Stimulated activated CD4-positive, alpha-beta T cell treated with anti-CD3 and anti-CD28 coated beads, Interleukin-4, amount 100 ng/mL, for 4 hours (primary cell): Measurements from ENCODE around the gene RFX4.
"Not testable (repeated sequence)": the region's sequence is repeated elsewhere in the genome, so short reads cannot be mapped to it uniquely, and the experiment has no call there.

Source experiments
- DNase-seq, 2 experiments: peaks; one replicate each; pipeline ENCODE4 v3.0.0-alpha.2; 2020

Gene RFX4

DNA sequence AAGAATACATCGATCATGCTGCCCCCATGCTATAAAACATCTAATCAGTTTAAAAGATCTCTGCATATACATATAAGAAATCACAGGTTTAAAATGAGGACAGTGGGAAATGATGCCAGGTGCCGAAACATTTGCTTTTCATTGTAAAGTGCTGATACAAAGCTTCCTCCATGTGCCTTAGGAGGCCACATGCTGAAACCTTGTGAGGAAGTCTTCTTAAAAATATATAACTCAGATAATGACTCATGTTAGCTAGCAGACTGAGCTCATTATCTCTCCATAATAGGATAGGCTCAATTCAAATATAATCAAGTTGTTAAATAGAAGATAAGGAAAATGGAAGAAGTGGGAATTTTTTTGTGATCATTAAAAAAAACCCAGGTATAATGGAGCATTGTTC lies 65.9 kb downstream of the RFX4 start:
- no peak for DNase-seq

DNA sequence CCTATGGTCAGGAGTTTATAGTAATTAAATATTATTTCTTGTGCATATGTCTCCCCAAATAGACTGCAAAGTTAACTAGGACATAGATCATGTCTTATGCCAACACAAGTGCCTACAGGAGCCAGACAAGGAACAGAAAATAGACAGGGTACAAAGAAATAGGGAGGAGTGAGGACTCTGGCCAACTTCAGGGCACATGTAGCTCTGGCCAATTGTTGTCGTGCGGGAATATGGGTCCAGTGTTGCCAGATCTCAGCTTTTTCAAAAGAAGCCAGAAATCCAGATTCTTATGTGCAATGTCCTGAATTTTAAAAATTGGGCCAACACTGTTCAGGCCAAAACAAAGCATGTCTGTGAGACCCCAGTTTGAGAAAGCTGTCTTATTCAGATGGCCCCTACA lies 68.7 kb downstream of the RFX4 start:
- no peak for DNase-seq

DNA sequence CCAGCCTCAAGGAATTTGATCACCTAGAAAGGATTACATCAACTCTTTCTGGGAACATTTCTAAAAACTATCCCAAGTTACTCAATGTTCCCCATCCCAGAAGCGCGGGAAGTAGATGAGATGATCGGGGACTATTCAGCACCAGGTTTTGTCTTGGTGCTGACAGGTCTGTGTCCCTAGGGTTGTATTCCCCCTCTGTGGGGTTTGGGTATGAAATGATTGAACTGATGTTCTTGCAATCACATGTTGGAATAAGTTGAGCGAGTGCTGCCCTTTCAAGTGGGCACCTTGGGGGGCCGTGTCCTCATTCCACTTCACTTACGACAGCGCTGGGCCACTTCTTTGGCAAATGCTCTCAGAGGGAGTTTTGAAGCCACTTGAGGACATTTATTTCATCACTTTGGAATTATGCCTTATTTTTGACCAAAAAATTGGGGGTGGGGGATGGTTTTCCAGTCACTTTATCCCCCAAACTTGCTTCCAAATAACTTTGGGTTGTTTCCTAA lies 69.8 kb downstream of the RFX4 start:
- DNase-seq = no peak

DNA sequence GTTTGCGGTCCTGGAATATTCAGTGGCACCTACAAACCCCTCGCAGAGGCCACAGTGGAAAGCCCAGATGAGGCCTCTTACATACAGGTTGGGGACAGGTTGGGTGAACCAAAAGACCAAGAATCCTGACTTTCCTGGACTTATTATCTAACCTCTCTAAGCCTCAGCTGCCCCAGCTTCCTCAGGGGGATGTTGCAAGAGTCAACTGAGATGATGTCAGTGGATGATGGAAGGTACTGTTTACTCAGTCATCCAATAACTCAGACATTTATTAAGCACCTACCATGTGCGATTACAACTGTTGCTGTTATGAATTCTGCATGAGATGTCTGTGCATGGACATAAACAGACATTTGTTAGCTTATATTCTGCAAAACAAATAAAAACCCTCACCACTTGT lies 72.8 kb downstream of the RFX4 start:
- no peak for DNase-seq

DNA sequence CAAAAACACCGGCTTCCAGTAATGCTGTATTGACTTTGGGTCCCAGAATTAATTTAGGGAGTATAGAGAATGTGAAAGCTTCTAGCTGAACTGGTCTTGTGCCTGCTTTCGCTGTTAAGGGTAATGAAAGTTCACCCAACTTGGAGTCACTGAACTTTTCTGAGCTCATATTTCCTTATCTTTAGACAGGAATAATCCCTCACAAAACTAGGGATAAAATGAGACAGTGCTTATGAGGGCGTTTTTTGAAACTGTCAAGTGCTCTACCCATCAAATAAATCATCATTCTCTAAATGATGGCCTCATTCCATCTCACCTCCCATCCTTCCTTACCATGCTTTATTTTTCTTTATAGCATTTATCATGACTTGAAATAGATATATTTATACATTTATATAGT lies 74.7 kb downstream of the RFX4 start:
- DNase-seq = no peak

DNA sequence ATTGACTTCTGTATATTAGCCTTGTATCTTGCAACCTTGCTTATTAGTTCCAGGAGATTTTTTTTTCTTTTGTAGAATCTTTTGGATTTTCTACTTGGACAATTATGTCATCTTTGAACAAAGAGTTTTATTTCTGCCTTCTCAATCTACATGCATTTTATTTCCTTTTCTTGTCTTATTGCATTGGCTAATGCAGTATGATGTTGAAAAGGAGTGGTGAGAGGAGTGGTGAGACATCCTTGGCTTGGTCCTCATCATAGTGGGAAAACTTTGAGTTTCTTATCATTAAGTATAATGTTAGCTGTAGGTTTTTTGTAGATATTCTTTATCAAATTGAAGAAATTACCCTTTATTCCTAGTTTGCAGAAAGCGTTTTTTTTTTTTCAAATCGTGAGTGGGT lies 80.6 kb downstream of the RFX4 start:
- no peak for DNase-seq

DNA sequence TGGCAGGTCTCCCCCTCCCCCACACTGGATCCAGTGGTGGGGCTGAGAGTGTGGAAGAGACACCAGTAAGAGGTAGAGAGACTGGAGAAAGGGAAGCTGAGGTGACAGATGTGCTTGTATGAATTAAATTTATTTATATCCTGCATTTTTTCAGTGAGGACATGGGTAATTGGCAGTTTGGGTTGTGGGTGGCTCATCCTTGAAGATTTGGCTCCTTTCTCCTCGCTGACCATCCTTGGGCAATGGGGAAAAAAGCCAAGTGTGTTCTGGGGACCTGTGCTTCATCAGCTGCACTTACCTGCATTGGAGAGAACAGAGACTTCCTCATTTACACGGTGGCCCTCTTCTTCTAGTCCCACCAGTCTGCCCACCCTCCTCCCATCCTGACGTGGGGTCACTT lies 86.4 kb downstream of the RFX4 start:
- DNase-seq = no peak

DNA sequence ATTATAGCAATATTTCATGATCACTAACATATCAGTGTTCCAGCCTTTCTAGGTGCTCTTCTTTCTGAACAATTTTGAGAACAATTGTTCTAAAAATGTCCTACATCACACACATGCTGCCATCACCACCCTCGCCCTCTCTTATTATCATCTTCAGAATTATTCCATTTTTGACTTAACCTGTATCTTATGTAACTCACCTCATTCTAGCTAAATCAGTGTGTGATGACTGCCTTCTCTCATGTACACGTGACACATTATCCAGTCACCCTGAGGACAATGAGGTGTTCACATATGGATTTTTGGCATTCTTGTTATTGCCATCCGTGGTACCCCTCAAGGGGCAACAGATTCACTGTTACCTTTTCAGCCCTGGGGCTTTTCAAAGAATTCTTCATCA lies 87.3 kb downstream of the RFX4 start:
- no peak for DNase-seq

DNA sequence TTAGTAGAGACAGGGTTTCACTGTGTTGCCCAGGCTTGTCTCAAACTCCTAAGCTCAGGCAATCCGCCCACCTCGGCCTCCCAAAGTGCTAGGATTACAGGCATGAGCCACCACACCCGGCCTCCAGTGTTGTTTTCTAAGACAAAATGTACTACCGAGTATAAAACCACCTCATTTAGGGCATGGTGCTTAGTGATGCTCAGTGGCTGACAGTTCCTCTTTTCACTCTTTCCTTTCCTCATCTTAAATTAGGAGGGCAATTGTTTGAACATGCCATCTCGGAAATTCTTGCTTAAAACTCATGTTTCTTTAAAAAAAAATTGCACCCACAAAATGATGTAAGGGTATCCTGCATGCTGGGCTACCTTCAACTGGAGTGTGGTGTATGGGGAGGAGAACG lies 89.0 kb downstream of the RFX4 start:
- no peak for DNase-seq

DNA sequence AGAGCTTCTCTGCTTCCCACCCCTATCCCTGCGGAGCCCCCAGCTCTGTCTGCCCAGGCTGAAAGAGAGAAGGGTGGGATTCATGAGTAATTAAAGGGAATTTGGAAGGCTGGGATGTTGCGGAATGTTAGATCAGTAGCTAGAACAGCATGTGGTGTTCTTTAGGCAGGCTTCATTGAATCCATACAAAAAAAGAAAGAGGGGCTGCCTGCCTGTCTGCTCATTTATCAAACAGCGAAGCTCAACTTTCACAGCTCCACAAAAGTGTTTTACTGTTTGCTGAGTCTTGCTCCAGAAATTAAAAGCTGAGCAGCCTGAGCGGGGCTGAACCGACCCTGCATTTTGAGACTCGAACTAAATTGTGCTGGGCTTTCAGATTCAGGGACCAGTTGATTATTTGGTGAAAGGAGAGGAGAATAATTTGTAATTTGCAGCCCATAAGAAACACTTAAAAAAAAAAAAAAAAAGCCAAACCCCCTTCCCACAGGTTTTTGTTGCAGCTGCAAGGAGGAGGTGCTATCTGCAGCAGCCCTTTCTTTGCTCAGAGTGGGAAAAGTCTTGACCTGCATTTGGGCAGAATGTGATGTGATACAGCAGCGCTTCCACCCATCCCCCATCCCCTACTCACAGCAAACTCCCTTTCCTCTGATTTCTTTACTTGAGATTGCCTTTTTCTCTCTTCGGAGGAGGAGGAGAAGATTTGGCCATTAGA lies 89.7 kb downstream of the RFX4 start:
- DNase-seq = no peak

DNA sequence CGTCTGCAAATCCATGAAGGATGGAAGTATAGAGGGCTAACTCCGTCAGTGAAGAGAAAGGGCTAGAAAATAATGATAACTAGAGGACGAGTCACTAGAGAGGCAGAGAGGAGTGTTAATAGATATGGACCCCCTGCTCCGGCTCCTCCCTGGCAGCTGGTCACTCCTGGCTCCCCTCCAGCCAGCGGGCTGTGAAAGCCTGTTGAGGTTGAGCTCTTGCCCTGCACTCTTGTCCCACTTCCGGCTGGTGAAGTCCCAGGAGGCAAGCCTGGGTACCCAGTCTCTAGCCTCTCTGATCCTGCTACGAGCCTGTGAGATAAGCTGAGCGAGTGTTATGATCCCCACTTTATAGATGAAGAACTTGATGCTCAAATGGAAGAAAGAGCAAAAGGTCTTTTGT lies 90.3 kb downstream of the RFX4 start:
- DNase-seq = no peak

DNA sequence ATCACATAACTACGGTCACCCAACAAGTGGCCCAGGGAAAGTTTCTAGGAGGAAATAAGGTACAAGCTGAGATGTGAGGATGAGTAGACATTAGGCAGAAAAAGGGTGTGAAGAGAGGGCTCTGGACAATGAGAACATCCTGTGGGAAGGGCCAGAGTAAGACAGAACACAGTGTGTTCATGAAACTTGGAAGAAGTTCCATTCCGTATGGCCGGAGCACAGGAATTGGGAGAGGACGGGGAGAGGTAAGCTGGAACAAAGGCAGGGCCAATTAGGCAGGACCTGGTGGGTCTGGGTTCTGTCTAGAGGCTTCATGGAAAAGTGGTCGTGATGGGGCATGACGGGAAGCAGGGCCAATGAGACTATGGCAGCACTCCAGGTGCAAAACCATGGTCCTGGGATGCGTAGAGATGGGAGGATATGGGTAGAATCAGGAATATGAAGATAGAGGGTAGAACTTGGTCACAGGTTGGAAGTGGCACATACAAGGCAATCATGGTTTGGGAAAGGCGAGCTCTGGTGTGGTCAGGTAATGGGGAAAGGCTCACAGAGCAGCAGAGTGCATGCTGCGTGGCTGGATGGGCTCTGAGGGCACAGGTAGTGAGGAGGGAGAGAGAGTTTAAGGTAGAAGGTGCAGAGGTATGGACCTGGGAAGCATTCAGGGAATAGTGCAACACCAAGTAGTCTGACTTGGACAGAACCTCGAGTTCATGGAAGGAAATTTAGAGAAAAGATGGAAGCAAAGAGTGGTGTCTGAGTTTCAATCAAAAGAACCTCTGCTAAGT lies 93.0 kb downstream of the RFX4 start:
- no peak for DNase-seq

DNA sequence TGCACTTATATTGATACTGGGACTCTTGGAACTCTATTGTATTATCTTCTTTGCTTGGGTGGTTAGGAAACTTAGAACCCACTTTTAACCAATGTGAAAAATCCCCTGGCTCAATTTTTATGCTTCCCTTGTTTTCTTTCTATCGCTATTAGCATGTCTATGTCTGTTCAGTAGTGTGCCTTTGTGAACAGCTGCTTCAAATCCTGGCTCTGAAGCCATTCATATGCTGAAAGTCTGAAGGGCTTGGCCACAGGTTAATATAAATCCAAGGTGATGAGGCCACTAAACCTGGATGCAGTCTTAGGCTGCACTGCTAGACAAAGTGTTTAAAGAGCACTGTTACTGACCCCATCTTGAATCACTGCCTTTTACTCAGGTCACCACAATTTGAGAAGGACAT lies 96.8 kb downstream of the RFX4 start:
- DNase-seq = no peak

DNA sequence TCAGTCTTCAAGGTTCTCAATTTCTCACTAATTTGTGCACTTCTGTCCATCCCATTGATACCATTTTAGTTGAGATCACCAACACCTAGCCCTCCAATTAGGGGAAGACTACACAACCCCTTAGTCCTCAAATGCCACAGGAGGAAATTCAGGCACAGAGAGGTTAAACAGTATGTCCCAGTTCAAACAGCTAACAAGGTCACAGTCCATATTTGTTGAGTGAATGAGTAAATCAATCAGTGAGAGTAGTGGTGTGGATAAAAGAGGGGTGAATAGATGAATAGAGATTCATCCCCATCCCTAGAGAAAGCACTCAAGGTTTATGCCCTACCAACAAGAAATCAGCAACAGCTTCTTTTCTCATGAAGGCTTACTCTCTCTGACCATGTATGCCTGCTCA lies 97.5 kb downstream of the RFX4 start:
- DNase-seq = no peak

DNA sequence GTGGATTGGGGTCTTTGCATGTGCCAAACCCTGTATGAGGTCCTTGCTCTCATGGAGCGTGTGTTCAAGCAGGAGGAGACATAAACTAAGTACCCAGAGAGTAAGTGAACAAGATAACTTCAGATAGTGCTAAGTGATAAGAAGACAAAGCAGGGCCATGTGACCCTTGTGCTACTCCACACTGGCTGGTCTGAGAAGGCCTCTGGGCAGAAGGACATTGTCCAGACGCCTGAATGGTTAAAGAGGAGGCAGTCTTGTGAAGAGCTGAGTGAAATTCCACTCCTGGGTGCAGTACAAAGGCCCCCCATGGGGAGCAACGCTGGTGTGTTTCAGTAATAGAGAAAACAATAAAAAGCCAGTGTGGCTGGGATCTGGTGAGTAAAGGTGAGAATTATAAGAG lies 98.4 kb downstream of the RFX4 start:
- no peak for DNase-seq

DNA sequence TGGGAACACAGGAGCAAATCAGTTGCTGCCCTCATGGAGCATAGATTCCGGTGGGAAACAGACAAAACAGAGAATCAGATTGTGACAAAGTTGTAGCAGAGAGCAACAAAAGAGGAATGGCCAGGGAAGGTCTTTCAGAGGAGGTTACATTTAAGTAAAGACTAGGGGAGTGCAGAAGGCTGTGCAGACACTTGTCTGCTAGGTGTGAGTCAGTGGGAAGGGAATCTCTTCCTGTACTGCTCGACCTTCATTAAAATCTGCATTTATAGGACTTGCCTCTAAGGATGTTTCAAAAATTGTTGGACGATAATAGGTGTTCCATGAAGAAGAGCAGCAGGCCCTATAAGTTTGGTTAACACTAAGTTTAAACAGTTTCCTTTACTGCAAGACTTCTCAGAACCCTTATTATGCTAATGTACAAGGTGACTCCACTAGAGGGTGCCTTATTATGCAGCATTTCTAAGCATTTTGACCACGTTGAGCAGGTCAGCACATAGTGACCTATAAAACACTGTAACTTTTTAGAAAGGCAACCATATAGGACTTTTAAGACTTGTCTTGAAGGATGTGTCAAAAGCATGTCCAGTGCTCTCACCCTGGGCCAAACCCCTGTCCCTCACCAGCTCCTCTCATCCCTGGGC lies 99.9 kb downstream of the RFX4 start:
- DNase-seq = no peak

DNA sequence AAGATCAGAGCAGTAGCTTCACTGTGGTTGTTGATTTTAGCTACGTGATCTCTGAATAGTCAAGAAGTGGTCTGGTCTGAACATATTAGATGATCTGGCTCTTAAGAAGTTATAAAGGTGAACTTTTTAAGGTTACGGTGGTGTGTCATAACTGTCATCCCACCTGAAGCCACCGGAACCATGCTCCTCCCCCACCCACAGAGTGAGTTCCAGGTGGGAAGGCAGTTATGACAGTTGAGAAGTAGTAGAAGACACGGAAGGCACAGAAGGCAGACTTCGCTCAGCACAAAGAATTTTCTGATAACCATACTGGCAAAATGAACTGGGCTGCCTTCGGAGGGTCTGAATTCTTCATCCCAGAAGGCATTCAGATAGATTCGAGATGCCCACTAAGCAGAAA lies 101.7 kb downstream of the RFX4 start:
- DNase-seq = no peak

DNA sequence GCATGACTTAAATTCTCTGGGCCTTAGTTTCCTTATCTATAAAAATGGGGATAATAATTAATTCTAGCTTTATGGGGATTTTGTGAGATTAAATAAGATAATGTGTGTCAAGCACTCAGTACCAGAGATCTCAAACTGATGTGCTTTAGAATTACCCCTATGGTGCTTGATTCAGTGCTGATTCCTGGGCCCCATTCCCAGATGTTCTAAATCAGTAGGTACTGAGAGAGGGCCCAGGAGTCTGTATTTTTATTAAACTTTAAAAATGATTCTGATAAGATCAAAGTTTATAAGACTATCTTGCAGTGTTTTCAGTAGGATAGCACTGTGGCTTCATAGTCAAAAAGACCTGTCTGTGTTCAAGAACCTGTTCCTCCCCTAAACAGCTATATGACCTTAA lies 102.6 kb downstream of the RFX4 start:
- no peak for DNase-seq

DNA sequence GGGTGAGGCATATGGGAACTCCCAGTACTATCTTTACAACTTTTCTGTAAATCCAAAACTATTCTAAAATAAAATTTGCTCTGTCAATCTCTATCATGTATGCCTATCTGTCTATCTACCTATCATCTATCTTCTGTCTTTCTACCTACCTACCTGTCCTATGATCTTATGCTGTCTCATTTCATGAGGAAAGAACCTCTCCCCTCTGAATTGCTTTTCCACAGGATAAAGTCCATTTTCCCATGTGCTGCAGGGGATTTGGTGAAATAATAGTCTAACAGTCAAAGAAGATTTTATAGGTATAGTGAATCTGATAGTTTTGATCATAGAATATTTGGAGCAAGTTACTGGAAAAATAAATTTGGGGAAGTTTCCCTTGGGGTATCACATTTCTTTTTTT lies 104.9 kb downstream of the RFX4 start:
- no peak for DNase-seq

DNA sequence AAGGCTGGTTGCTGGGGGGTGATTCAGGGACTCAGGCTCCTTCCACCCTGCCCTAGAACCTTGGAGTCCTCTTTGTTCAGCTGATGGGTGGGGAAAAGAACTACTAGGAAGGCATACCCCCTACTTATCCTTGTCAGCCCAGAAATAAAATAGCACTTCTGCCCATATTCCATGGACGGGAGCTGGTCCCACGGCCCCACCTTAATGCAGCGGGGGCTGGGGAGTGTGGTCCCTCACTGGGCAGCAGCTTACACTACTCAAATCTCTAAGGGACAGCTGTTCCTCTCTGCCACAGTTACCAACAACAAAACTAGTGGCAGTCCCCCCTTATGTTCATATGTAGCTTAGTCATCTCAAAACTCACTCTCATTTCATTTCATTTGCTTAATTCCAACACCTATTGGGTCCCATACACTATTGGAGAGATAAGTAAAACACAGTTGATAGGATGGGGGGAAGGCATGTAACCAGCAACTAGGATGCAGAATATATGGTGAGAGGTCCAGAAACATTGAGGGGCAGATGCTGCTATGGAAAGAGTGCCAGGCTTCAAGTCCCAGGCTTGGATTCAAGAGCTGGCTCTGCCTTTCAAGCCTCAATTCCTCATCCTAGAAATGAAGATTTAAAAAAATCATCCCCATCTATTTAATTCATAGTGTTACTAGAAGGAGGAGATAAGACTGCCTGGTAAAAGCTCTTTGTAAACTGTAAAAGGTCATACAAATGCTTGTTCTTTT lies 107.9 kb downstream of the RFX4 start:
- no peak for DNase-seq

DNA sequence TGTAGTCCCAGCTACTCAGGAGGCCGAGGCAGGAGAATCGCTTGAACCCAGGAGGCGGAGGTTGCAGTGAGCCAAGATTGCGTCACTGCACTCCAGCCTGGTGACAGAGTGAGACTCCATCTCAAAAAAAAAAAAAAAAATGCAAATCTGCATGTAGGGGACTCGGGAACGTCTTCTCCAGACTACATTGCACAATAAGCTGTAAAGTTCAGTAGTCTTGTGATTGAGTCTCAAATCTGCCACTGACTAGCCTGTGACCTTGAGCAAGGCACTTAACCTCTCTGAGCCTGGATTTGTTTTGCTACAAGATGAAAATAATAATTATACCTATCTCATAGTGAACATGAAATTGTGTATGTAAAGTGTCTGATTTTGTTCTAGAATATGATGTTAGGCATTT lies 109.2 kb downstream of the RFX4 start:
- not testable (repeated sequence) for DNase-seq

DNA sequence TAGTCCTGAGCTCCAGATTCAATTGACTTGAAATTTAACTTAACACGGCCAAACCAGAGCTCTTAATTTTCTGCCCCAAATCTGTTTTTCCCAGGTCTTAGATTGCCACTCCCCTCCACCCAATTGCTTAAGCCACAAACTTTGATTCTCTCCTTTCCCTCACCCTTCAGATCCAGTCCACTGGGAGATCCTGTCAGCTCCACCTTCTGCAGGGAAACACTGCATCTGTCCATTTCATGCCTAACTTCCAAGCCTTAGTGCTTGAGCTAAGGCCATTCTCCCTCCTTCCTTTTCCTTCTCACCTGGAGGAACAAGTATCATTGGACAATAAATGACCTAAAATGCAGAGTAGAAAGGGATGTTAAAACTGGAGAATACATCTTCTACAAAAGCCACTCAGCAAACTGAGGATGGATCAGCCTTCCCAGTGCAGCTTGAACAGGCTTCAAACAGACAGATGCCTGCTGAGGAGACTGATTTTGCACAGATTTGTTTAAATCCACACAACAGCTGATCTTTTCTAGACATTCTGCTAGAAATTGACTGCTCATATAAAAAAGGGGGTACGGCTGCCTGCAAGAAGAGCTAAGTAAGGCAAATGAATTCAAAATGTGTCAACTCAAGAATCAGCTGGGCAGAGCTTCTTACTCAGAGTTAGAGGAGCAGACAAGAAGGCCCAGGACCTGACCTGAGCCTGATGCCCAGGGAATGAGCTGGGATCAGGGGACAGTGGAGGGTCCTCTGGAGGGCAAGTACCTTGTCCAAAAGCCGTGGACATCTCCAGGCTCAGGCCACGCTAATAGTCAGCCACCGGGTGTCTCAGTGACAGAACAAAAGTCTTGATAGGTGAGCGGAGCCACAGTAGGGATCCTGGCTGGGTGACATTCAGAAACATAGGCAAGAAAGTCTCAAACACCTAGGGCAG lies 110.4 kb downstream of the RFX4 start:
- DNase-seq = no peak
